PC-9 (cell line): ENCODE measurements around the gene PRR15.

Experiments used
- CTCF ChIP-seq: fragments of 200-600 bp; sonication (generic); conservative IDR thresholded peaks from 2 replicates; pipeline ENCODE4 v1.6.1; 2017; ENCODE audit warnings: mixed run types, antibody characterized with exemption, mild to moderate bottlenecking, moderate library complexity
- EZH2 ChIP-seq: fragments of 200-600 bp; sonication (generic); IDR thresholded peaks from 2 replicates; pipeline ENCODE4 v1.8.0; 2017; ENCODE audit warnings: antibody characterized with exemption, low read depth

DNA sequence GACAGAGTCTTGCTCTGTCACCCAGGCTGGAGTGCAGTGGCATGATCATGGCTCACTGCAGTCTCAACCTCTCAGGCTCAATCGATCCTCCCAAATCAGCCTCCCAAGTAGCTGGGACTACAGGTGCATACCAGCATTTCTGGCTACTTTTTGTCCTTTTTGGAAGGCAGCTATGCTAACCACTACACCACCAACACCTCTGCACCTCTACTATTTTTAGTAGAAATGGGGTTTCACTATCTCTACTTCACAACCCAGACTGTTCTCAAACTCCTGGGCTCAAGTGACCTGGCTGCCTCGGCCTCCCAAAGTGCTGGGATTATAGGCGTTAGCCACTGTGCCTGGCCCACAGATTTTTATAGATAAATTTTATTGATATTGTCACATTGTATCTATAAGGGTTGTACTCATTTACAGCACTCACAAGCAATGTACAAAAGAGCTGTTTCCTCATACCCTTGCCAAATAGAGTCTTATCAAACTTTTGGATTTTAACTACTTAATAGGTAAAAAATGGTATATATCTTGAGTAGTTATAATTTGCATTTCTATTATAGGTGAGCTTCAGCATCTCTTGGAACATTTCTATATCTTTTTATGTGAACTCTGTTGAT lies 23.7 kb downstream of the PRR15 start:
- TF ChIP-seq CTCF (no peak), EZH2 (no peak)
